IMR-90 (cell line): ENCODE measurements around the gene PANX1. TPM values are rescaled to one million over a fixed set of nuclear protein-coding genes. Genes with fewer than 3 reads are reported as not detected.
A peak's percentile ranks its signal among the peaks of the same experiment; 100 is the strongest.

Experiments used
- ATAC-seq: fragments of 200-7000 bp; cut with Tn5 transposase; 2 replicates; pipeline ENCODE4 v1.9.1; 2020; ENCODE audit warnings: low read depth, mild to moderate bottlenecking, moderate library complexity
- BruUV-seq: library from RNA; stranded (reverse); fragments of 400-500 nt; replicated peaks from 2 replicates; lab custom pipeline; 2021; lab: Mats Ljungman, UMichigan
- CTCF ChIA-PET: fragments of 300-600 bp; formaldehyde crosslinking; extraction: SDS; loops from one replicate; lab custom pipeline; 2021; ENCODE audit warnings: antibody characterized with exemption; lab: Yijun Ruan, JAX
- POLR2A ChIA-PET: fragments of 300-600 bp; sonication (Branson Sonifier 250); formaldehyde crosslinking; loops from one replicate; lab custom pipeline; 2022; ENCODE audit warnings: antibody characterized with exemption; ENCODE audit not compliant: unreplicated experiment; lab: Charles Lee
- DNase-seq: peaks from one replicate; pipeline ENCODE4 v3.0.0; 2013
- H2AFZ ChIP-seq: replicated peaks from 2 replicates; pipeline ENCODE3; 2013; ENCODE audit warnings: low read length, mild to moderate bottlenecking; ENCODE audit not compliant: poor library complexity
- H2AK5ac ChIP-seq: 2 replicates; pipeline ENCODE4 v1.6.1; 2013; ENCODE audit warnings: low read depth, low read length, inconsistent platforms
- H2AK9ac ChIP-seq: replicated peaks from 2 replicates; pipeline ENCODE3; 2013; ENCODE audit warnings: mild to moderate bottlenecking, low read depth, low read length, moderate library complexity; ENCODE audit not compliant: poor library complexity
- H2BK120ac ChIP-seq: 2 replicates; pipeline ENCODE4 v1.6.1; 2013; ENCODE audit warnings: low read depth, low read length, inconsistent platforms
- H2BK15ac ChIP-seq: 3 replicates; pipeline ENCODE4 v1.6.1; 2013; ENCODE audit warnings: low read depth, low read length, inconsistent platforms
- H2BK20ac ChIP-seq: 2 replicates; pipeline ENCODE4 v1.6.1; 2013; ENCODE audit warnings: low read depth, mild to moderate bottlenecking, inconsistent platforms, low read length, moderate library complexity
- H2BK5ac ChIP-seq: 2 replicates; pipeline ENCODE4 v1.6.1; 2013; ENCODE audit warnings: mild to moderate bottlenecking, low read depth, low read length, inconsistent platforms; ENCODE audit not compliant: poor library complexity, severe bottlenecking
- H3K14ac ChIP-seq: replicated peaks from 2 replicates; pipeline ENCODE4 v1.6.1; 2013; ENCODE audit warnings: low read depth, low read length, inconsistent platforms
- H3K18ac ChIP-seq: 2 replicates; pipeline ENCODE4 v1.6.1; 2013; ENCODE audit warnings: low read depth, low read length, control low read depth
- H3K23ac ChIP-seq: 2 replicates; pipeline ENCODE4 v1.6.1; 2013; ENCODE audit warnings: low read depth, low read length, inconsistent platforms
- H3K27ac ChIP-seq: 2 replicates; pipeline ENCODE4 v1.5.1; 2013; ENCODE audit warnings: mild to moderate bottlenecking, control low read depth, low read length; ENCODE audit not compliant: insufficient read depth
- H3K27me3 ChIP-seq: 2 replicates; pipeline ENCODE4 v1.6.1; 2013; ENCODE audit warnings: low read length; ENCODE audit not compliant: control insufficient read depth, insufficient read depth
- H3K36me3 ChIP-seq: 2 replicates; pipeline ENCODE4 v1.6.1; 2013; ENCODE audit warnings: low read length, mixed read lengths; ENCODE audit not compliant: control insufficient read depth, insufficient read depth
- H3K4ac ChIP-seq: 2 replicates; pipeline ENCODE4 v1.6.1; 2013; ENCODE audit warnings: low read depth, low read length, inconsistent platforms
- H3K4me1 ChIP-seq: 2 replicates; pipeline ENCODE4 v1.6.1; 2013; ENCODE audit warnings: low read length, mixed read lengths; ENCODE audit not compliant: control insufficient read depth, insufficient read depth
- H3K4me2 ChIP-seq: 2 replicates; pipeline ENCODE4 v1.6.1; 2013; ENCODE audit warnings: low read depth, mild to moderate bottlenecking, control low read depth, low read length, moderate library complexity
- H3K4me3 ChIP-seq: 2 replicates; pipeline ENCODE4 v1.5.1; 2013; ENCODE audit warnings: low read depth, mild to moderate bottlenecking, control low read depth, low read length, moderate library complexity; ENCODE audit not compliant: insufficient read depth
- H3K56ac ChIP-seq: 2 replicates; pipeline ENCODE4 v1.6.1; 2013; ENCODE audit warnings: low read length, inconsistent platforms; ENCODE audit not compliant: insufficient read depth; ENCODE audit errors: extremely low read depth
- H3K79me1 ChIP-seq, 2 experiments: 2 replicates each; pipeline ENCODE4 v1.6.1; 2013; ENCODE audit warnings: low read length in 2 of 2, inconsistent platforms in 1 of 2, low read depth in 1 of 2
- H3K9ac ChIP-seq: 2 replicates; pipeline ENCODE4 v1.6.1; 2013; ENCODE audit warnings: low read depth, low read length, control low read depth
- H3K9me1 ChIP-seq: 2 replicates; pipeline ENCODE4 v1.6.1; 2013; ENCODE audit warnings: low read length, inconsistent platforms; ENCODE audit not compliant: insufficient read depth
- H3K9me3 ChIP-seq: 2 replicates; pipeline ENCODE4 v1.6.1; 2013; ENCODE audit warnings: low read length; ENCODE audit not compliant: control insufficient read depth, insufficient read depth
- H4K20me1 ChIP-seq: 2 replicates; pipeline ENCODE4 v1.6.1; 2013; ENCODE audit warnings: low read length, inconsistent platforms; ENCODE audit not compliant: insufficient read depth
- H4K5ac ChIP-seq: 2 replicates; pipeline ENCODE4 v1.6.1; 2013; ENCODE audit warnings: mild to moderate bottlenecking, low read depth, low read length, control low read depth
- H4K8ac ChIP-seq, 2 experiments: 2 replicates each; pipeline ENCODE4 v1.6.1; 2013; ENCODE audit warnings: low read depth in 2 of 2, low read length in 2 of 2, control low read depth in 1 of 2, inconsistent platforms in 1 of 2
- H4K91ac ChIP-seq: 2 replicates; pipeline ENCODE4 v1.6.1; 2013; ENCODE audit warnings: low read depth, low read length, inconsistent platforms; ENCODE audit not compliant: insufficient read depth
- CEBPB ChIP-seq: IDR thresholded peaks from 2 replicates; pipeline ENCODE4 v1.6.1; 2012; ENCODE audit warnings: low read depth, low read length, improper control_type of control experiment
- CHD1 ChIP-seq: IDR thresholded peaks from 2 replicates; pipeline ENCODE4 v1.6.1; 2012; ENCODE audit warnings: low read depth, low read length, improper control_type of control experiment
- WGBS, 2 experiments: methylation state at CpG; one replicate each; pipeline versions ENCODE4 v1.1.5 to v1.1.7; 2013; ENCODE audit warnings: missing lambda C conversion rate in 2 of 2; ENCODE audit not compliant: insufficient read length in 1 of 2; ENCODE audit errors: extremely low coverage in 2 of 2; 5-methylcytosine and 5-hydroxymethylcytosine counted together
- dilution Hi-C: fragments of 300-500 bp; cut with HindIII; formaldehyde crosslinking; loops from one replicate; pipeline ENCODE4 v1.14.3; 2018; ENCODE audit warnings: low sequenced_read_pairs; ENCODE audit not compliant: unreplicated experiment
- in situ Hi-C: fragments of 300-500 bp; cut with MboI; formaldehyde crosslinking; loops from 3 replicates; pipeline ENCODE4 v1.14.3; 2019; ENCODE audit warnings: low sequenced_read_pairs, inconsistent platforms, mixed read lengths
- intact Hi-C: fragments of 100-400 bp; cut with micrococcal nuclease; formaldehyde crosslinking; loops from 2 replicates; pipeline ENCODE4 v1.10.0; 2022
- polyA plus RNA-seq, 3 experiments: library from polyadenylated mRNA; depleted of rRNA; stranded (reverse); fragments of >200 nt; gene quantifications; 2 replicates each; pipeline ENCODE4 v1.2.3, GENCODE V29; 2012; ENCODE audit warnings: low replicate concordance in 1 of 3
- total RNA-seq: library from RNA; depleted of rRNA; stranded (reverse); fragments of >200 nt; gene quantifications from 2 replicates; pipeline ENCODE4 v1.2.3, GENCODE V29; 2012

The PANX1 gene
- total and polyA plus RNA-seq, 2 of the 4 experiments (the other 2 are of a cell fraction) = 29.8 to 70.8 TPM

- peak overlapping the region; percentile 37 for H2BK5ac ChIP-seq
- no peak overlapping the region for H2BK120ac ChIP-seq
- H3K79me1 ChIP-seq = peaks cover 24 to 61% of the 10 kb centered on the region in 2 experiments
- in situ Hi-C loops (no loop called here), intact Hi-C loops (loop anchor here (1.0 to 5.0 kb wide), 2 partner anchors 52 to 275 kb away; no protein-coding TSS in a partner anchor), dilution Hi-C loops (no loop called here)
- H4K8ac ChIP-seq = no peak overlapping the region
- BruUV-seq = no TSS peak
- no peaks in the 10 kb centered on the region for H3K9me3 ChIP-seq
- no peak overlapping the region for H3K9ac ChIP-seq
- peaks cover 25% of the 10 kb centered on the region for H3K4me1 ChIP-seq
- H4K5ac ChIP-seq = no peak overlapping the region
- TF ChIP-seq CHD1 = no peak
- peak; percentile 47 for TF ChIP-seq CEBPB
- DNase-seq (peak; percentile 76), ATAC-seq (peak; percentile 4; the same call in 1 of the 2 replicates)
- no peak overlapping the region for H3K27ac ChIP-seq
- no peak overlapping the region for H2AK5ac ChIP-seq
- H3K4me3 ChIP-seq = no peak overlapping the region
- H2AK9ac ChIP-seq = no peak overlapping the region
- H4K20me1 ChIP-seq = peaks cover 3% of the 10 kb centered on the region
- WGBS, 2 experiments = no CpG with 5 or more reads among the region's 2 CpGs
- H3K56ac ChIP-seq = no peak overlapping the region
- H3K27me3 ChIP-seq = no peaks in the 10 kb centered on the region
- H3K4me2 ChIP-seq = no peak overlapping the region
- peaks cover 31% of the 10 kb centered on the region for H3K36me3 ChIP-seq
- H3K18ac ChIP-seq = no peak overlapping the region
- peaks cover 25% of the 10 kb centered on the region for H3K9me1 ChIP-seq
- H2BK15ac ChIP-seq = no peak overlapping the region
- H3K4ac ChIP-seq = no peak overlapping the region
- H3K14ac ChIP-seq = no peak overlapping the region
- H2AFZ ChIP-seq = no peak overlapping the region
- no peak overlapping the region for H4K91ac ChIP-seq
- ChIA-PET POLR2A (no interaction called here), CTCF (interaction anchor here (0.9 to 1.8 kb wide), 2 partner anchors 10 to 260 kb away, joined by 3 to 5 read pairs; no protein-coding TSS in a partner anchor)
- no peak overlapping the region for H2BK20ac ChIP-seq
- no peak overlapping the region for H3K23ac ChIP-seq
Observed at GRCh38 chr11:94181943-94182342, 53.3 kb downstream of the PANX1 start.
